Frontal cortex (tissue), 4 donors: ENCODE data around the gene NLK. TPM values are rescaled to one million over a fixed set of nuclear protein-coding genes. Genes with fewer than 3 reads are reported as not detected.
"Not testable (repeated sequence)": the region's sequence is repeated elsewhere in the genome, so short reads cannot be mapped to it uniquely, and the experiment has no call there.

Source experiments
- DNase-seq, 2 donors: peaks; one replicate each; pipeline ENCODE4 v3.0.0; 2012; ENCODE audit warnings: low spot score in 2 of 2
- FAIRE-seq: peaks from 2 replicates; lab custom pipeline; 2012; peaks lifted over from hg19 to GRCh38; lab: Jason Lieb, UNC
- total RNA-seq: library from RNA; depleted of rRNA; stranded (reverse); fragments of >200 nt; gene quantifications from one replicate; pipeline ENCODE4 v1.2.3, GENCODE V29; 2014
- donor health status: control.
- donor health status: control.
- donor health status: control.

Gene NLK
- total RNA-seq, 1 donor from 2014 or later: 73.0 TPM

DNA sequence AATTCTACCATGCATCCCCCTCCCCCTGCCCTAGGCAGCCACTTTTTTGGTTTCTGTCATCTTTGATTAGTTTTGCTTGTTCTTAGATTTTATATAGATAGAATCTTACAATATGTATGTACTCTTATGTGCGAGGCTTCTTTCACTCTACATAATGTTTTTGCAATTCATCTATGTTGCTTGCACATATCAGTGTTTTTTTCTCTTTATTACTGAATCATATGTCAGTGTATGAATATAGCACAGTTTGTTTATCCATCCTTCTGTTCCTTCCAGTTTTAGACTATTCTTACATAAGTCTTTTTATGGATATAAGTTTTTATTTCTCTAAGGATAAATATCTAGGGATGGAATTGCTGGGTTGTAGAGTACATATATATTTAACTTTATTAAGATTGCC, 26.6 kb downstream of the NLK start:
- no peak for FAIRE-seq
- no peak for DNase-seq

GRCh38 chr17:28071179-28071578, 28.7 kb downstream of the NLK start:
- FAIRE-seq: no peak

GRCh38 chr17:28071891-28072606, 29.6 kb downstream of the NLK start:
- FAIRE-seq: no peak

More at GRCh38 chr17:28071179-28071578, 28.7 kb downstream of the NLK start:
- DNase-seq: no peak

GRCh38 chr17:28072936-28073533, 30.6 kb downstream of the NLK start:
- DNase-seq (no peak), FAIRE-seq (no peak)

More at GRCh38 chr17:28071891-28072606, 29.6 kb downstream of the NLK start:
- no peak for DNase-seq

- DNase-seq: no peak
- no peak for FAIRE-seq
Observed at GRCh38 chr17:28074010-28074409, 31.5 kb downstream of the NLK start.

DNA sequence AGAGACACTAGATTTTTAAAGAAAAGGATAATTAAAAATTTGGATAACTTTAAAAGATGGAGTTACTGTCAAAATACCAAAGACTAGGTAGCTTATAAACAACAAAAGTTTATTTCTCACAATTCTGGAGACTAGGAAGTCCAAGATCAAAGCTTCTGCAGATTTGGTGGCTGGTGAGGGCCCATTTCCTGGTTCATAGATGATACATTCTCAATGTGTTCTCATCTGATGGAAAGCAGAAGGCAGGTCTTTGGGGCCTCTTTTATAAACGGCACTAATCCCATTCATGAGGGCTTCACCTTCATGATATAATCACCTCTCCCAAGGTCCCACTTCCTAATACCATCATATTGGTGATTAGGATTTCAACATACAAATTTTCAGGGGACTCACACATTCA, 33.7 kb downstream of the NLK start:
- DNase-seq (no peak), FAIRE-seq (no peak)

DNA sequence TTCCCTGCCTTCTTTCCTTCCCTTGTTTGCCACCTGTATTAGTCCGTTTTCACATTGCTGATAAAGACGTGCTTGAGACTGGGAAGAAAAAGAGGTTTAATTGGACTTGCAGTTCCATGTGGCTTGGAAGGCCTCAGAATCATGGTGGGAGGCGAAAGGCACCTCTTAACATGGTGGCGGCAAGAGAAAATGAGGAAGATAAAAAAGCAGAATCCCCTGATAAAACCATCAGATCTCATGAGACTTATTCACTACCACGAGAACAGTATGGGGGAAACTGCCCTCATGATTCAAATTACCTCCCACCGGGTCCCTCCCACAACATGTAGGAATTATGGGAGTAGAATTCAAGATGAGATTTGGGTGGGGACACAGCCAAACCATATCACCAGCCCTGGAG, 34.7 kb downstream of the NLK start:
- DNase-seq, FAIRE-seq: not testable (repeated sequence)

DNA sequence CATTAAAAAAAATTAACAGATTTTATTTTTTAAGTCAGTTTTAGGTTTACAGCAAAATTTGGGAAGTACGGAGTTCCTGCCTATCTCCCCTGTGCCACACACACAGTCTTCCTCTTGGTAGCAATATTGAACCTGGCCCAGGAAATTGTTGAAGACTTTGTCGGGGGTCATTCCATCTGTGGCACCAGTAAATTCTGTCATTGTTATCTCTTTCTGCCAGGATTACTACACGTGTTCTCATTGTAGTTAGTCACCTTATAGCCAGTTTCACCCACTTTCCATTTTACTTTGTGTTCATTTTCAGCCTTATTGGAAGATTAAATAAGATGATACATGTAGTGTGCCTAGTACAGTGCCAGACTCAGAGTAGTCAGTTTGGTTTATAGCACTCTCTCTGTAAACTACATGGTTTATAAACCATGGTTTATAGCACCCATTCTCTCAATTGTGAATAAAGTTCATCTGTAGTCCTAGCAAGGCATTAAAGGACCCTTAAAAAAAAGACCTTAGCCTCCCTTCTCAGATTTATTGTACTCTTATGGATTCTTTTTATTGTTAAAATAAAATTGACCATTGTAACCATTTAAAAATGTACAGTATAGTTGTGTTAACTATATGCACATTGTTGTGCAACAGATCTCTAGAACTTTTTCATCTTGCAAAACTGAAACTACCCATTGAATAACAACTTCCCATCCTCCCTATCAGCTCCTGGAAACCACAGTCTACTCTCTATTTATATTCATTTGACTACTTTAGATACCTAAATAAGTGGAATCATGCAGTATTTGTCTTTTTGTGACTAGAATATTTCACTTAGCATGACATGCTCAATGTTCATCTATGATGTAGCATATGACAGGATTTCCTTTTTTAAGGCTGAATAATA, 36.1 kb downstream of the NLK start:
- no peak for FAIRE-seq

DNA sequence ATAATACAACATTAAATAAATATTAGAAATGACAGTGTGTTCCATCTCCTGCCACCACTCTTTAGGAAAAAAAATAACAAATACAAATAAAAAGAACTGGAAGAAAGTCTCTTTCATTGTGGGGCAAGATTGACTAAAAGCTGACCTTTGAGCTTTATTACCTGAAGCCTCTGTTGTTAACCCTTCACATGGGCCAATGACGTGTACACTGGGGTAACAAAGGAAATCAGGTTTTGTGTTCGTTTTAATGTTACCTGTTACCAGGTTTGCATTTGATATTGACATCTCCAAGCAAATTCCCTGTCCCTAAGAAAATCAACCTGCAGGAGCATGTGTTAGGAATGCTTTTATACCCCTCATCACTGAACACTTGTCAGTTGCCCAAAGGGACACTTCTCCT, 39.0 kb downstream of the NLK start:
- FAIRE-seq (no peak), DNase-seq (no peak)

More for the DNA sequence above, 36.1 kb downstream of the NLK start:
- no peak for DNase-seq

GRCh38 chr17:28085766-28086165, 43.3 kb downstream of the NLK start:
- DNase-seq (no peak), FAIRE-seq (no peak)

DNA sequence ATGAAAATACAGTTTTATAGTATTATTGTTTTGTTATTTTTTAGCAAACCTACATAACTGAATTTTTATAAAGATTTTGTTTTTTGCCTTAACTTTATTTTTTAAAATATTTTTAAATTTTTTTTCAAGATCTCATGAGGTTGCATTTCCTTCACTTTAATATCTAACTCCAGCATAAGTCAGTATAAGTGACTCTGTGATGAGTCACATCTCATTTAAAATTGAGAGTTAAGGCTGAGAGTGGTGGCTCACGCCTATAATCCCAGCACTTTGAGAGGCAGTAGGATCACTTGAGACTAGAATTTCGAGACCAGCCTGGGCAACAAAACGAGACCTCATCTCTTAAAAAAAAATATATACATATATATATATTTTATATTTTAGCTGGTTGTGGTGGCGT, 44.0 kb downstream of the NLK start:
- FAIRE-seq (peak; percentile 55), DNase-seq (no peak)

- DNase-seq (no peak), FAIRE-seq (no peak)
Observed at GRCh38 chr17:28087743-28088142, 45.3 kb downstream of the NLK start.

GRCh38 chr17:28090551-28090950, 48.1 kb downstream of the NLK start:
- FAIRE-seq: no peak
- no peak for DNase-seq

GRCh38 chr17:28092088-28092487, 49.6 kb downstream of the NLK start:
- DNase-seq: no peak
- no peak for FAIRE-seq

DNA sequence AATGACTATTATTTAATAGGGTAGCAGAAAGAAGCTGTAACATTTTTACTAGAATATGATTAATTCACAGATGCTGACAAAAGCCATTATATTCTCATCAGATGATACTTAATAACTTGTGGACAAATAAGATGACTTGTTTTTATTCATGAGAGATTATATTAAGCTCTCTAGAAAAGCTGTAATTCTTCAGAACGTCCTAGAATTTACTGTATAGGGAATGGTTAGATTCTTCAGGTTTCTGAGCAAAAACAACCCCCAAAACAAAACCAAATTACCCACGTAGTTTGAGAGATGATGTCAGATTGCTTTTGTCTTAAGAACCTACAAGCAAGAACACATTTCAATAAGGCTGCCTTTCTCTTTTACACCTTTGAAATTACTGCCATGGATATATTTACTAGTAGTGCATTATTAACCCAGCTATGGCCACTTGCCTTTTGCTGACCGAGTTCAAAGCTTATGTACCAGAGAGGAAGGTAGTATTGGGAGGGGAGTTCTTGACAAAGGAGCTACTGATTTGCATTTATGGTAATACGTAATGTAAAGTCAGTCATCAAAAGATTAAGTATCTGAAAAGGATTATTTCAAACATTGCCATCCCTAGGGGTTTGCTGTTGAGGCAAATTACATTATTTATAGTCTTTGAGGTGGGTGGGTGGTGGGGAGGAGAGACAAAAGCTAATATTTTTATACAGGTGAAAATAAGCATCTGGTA, 51.7 kb downstream of the NLK start:
- no peak for FAIRE-seq

GRCh38 chr17:28096756-28097155, 54.3 kb downstream of the NLK start:
- FAIRE-seq (no peak), DNase-seq (no peak)

More for the DNA sequence above, 51.7 kb downstream of the NLK start:
- no peak for DNase-seq

GRCh38 chr17:28097254-28097653, 54.8 kb downstream of the NLK start:
- FAIRE-seq (peak; percentile 58), DNase-seq (no peak)

- DNase-seq: no peak
- no peak for FAIRE-seq
Observed at GRCh38 chr17:28097901-28098300, 55.4 kb downstream of the NLK start.

DNA sequence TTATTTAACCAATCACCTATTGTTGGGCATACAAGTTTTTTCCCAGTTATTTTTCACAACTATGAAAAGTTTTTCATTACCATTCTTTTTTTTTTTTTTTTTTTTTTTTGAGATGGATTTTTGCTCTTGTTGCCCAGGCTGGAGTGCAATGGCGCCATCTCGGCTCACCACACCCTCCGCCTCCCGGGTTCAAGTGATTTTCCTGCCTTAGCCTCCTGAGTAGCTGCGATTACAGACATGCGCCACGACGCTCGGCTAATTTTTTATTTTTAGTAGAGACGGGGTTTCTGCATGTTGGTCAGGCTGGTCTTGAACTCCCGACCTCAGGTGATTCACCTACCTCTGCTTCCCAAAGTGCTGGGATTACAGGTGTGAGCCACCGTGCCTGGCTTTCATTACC, 56.1 kb downstream of the NLK start:
- DNase-seq, FAIRE-seq: not testable (repeated sequence)

DNA sequence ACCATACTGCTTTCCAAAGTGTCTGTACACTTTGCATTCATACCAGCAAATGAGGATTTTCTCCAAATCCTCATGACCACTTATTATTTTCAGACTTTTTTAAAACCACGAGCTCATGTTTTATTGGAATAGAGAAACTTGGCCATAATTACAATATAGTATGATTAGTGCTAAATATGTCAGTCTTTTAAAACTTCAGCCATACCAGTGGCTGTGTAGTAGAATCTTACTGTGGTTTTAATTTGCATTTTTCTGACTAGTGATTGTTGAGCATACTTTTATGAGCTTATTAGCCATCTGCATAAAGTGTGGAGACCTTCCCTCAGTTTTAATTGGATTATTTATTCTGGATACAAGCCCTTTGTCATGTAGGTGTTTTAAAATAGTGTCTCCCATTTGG, 57.8 kb downstream of the NLK start:
- DNase-seq (no peak), FAIRE-seq (no peak)
